CD4-positive, alpha-beta T cell treated with Interleukin-17A for 1 hour (primary cell): ENCODE measurements around the gene SLC30A10.
"Not testable (repeated sequence)": the region's sequence is repeated elsewhere in the genome, so short reads cannot be mapped to it uniquely, and the experiment has no call there.

Experiments used
- DNase-seq: peaks from one replicate; pipeline ENCODE4 v3.0.0-alpha.2; 2020

Gene SLC30A10

GRCh38 chr1:219927298-219927955 is 930 bp downstream of the SLC30A10 start:
- DNase-seq, result no peak

GRCh38 chr1:219926363-219926998 is 1.9 kb downstream of the SLC30A10 start:
- no peak for DNase-seq

GRCh38 chr1:219924342-219924741 is 4.0 kb downstream of the SLC30A10 start:
- DNase-seq, result no peak

GRCh38 chr1:219917851-219918466 is 10.4 kb downstream of the SLC30A10 start:
- DNase-seq, result no peak

GRCh38 chr1:219917281-219917680 is 11.1 kb downstream of the SLC30A10 start:
- DNase-seq, result no peak

- no peak for DNase-seq
These were observed 12.1 kb downstream of the SLC30A10 start for GRCh38 chr1:219916257-219916656.

GRCh38 chr1:219913005-219913770 is 15.2 kb downstream of the SLC30A10 start:
- no peak for DNase-seq

GRCh38 chr1:219910716-219911115 is 17.6 kb downstream of the SLC30A10 start:
- no peak for DNase-seq

GRCh38 chr1:219909476-219909875 is 18.9 kb downstream of the SLC30A10 start:
- DNase-seq, result no peak

- DNase-seq, result no peak
These were observed 20.2 kb downstream of the SLC30A10 start for GRCh38 chr1:219908170-219908569.

GRCh38 chr1:219907772-219908070 is 20.6 kb downstream of the SLC30A10 start:
- no peak for DNase-seq

- no peak for DNase-seq
These were observed 21.2 kb downstream of the SLC30A10 start for GRCh38 chr1:219906924-219907771.

- not testable (repeated sequence) for DNase-seq
These were observed 21.8 kb downstream of the SLC30A10 start for GRCh38 chr1:219906565-219906923.

GRCh38 chr1:219905524-219905923 is 22.8 kb downstream of the SLC30A10 start:
- no peak for DNase-seq

GRCh38 chr1:219904934-219905333 is 23.4 kb downstream of the SLC30A10 start:
- no peak for DNase-seq

GRCh38 chr1:219903353-219903871 is 24.9 kb downstream of the SLC30A10 start:
- no peak for DNase-seq

GRCh38 chr1:219902951-219903350 is 25.4 kb downstream of the SLC30A10 start:
- DNase-seq, result no peak

- DNase-seq, result no peak
These were observed 27.5 kb downstream of the SLC30A10 start for GRCh38 chr1:219900882-219901281.

- no peak for DNase-seq
These were observed 28.2 kb downstream of the SLC30A10 start for GRCh38 chr1:219900201-219900600.

GRCh38 chr1:219898375-219898774 is 30.0 kb downstream of the SLC30A10 start:
- no peak for DNase-seq

- DNase-seq, result no peak
These were observed 30.4 kb downstream of the SLC30A10 start for GRCh38 chr1:219897914-219898313.

GRCh38 chr1:219892271-219892670 is 36.1 kb downstream of the SLC30A10 start:
- DNase-seq, result not testable (repeated sequence)

GRCh38 chr1:219891846-219892245 is 36.5 kb downstream of the SLC30A10 start:
- not testable (repeated sequence) for DNase-seq
